Stimulated activated CD8-positive, alpha-beta memory T cell treated with anti-CD3 and anti-CD28 coated beads, Interleukin-15, amount 100 ng/mL, for 1 hour (primary cell): ENCODE results near the gene CNKSR1.
A peak's percentile ranks its signal among the peaks of the same experiment; 100 is the strongest.

Source experiments
- DNase-seq: peaks from one replicate; pipeline ENCODE4 v3.0.0-alpha.2; 2020; ENCODE audit warnings: low read depth

Gene CNKSR1

GRCh38 chr1:26177182-26177684, at the start of gene CNKSR1:
TSS of gene CNKSR1 (plus strand) at chr1:26177491. CDS start at chr1:26177548, 57 bp downstream.
- DNase-seq = no peak

- DNase-seq = no peak
Observed at GRCh38 chr1:26129778-26130177, 47.5 kb upstream of the CNKSR1 start.

- no peak for DNase-seq
Observed at GRCh38 chr1:26130695-26131094, 46.6 kb upstream of the CNKSR1 start.

- DNase-seq = no peak
Observed at GRCh38 chr1:26132128-26132833, 45.0 kb upstream of the CNKSR1 start.

GRCh38 chr1:26132834-26133167, 44.5 kb upstream of the CNKSR1 start:
- DNase-seq = no peak

- DNase-seq = no peak
Observed at GRCh38 chr1:26134466-26134865, 42.8 kb upstream of the CNKSR1 start.

GRCh38 chr1:26138974-26139558, 38.2 kb upstream of the CNKSR1 start:
- DNase-seq = no peak

GRCh38 chr1:26142159-26142558, 35.1 kb upstream of the CNKSR1 start:
- DNase-seq = no peak

GRCh38 chr1:26145041-26145959, 32.0 kb upstream of the CNKSR1 start:
- peak; percentile 53 for DNase-seq

- DNase-seq = no peak
Observed at GRCh38 chr1:26145960-26146294, 31.4 kb upstream of the CNKSR1 start.

GRCh38 chr1:26148887-26149286, 28.4 kb upstream of the CNKSR1 start:
- no peak for DNase-seq

- no peak for DNase-seq
Observed at GRCh38 chr1:26153966-26154532, 23.2 kb upstream of the CNKSR1 start.

GRCh38 chr1:26154750-26155149, 22.5 kb upstream of the CNKSR1 start:
- DNase-seq = no peak

- no peak for DNase-seq
Observed at GRCh38 chr1:26155370-26156284, 21.7 kb upstream of the CNKSR1 start.

- no peak for DNase-seq
Observed at GRCh38 chr1:26156285-26157038, 20.8 kb upstream of the CNKSR1 start.

GRCh38 chr1:26158271-26158907, 18.9 kb upstream of the CNKSR1 start:
- DNase-seq = no peak

GRCh38 chr1:26158908-26159742, 18.2 kb upstream of the CNKSR1 start, which contains the start of gene FAM110D:
TSS of gene FAM110D (plus strand) at chr1:26159079. CDS start at chr1:26161292, 2,213 bp downstream.
- DNase-seq = no peak

GRCh38 chr1:26159743-26160039, 17.6 kb upstream of the CNKSR1 start:
- no peak for DNase-seq
